IMR-90 (cell line): ENCODE data around the gene TRAF3IP3.

Experiments
- CTCF ChIP-seq: conservative IDR thresholded peaks from 2 replicates; pipeline ENCODE4 v1.5.1; 2012; ENCODE audit warnings: mild to moderate bottlenecking, low read depth, low read length, improper control_type of control experiment
- MAFK ChIP-seq: IDR thresholded peaks from 2 replicates; pipeline ENCODE4 v1.6.1; 2012; ENCODE audit warnings: low read depth, low read length, improper control_type of control experiment
- POLR2A ChIP-seq: IDR thresholded peaks from 2 replicates; pipeline ENCODE4 v1.6.1; 2012; ENCODE audit warnings: mild to moderate bottlenecking, low read depth, low read length
- RAD21 ChIP-seq: IDR thresholded peaks from 2 replicates; pipeline ENCODE4 v1.6.1; 2012; ENCODE audit warnings: low read length, improper control_type of control experiment
- RFX5 ChIP-seq: IDR thresholded peaks from 2 replicates; pipeline ENCODE4 v1.8.0; 2012; ENCODE audit warnings: low read depth, mild to moderate bottlenecking, low read length, moderate library complexity
- SMC3 ChIP-seq: fragments of 150-350 bp; IDR thresholded peaks from 2 replicates; pipeline ENCODE4 v1.6.1; 2016; ENCODE audit warnings: low read depth, mild to moderate bottlenecking, antibody characterized with exemption, low read length, moderate library complexity

GRCh38 chr1:209772126-209772525, 16.3 kb downstream of the TRAF3IP3 start:
- no peak for TF ChIP-seq CTCF
- no peak for TF ChIP-seq SMC3
- TF ChIP-seq POLR2A, result no peak
- TF ChIP-seq MAFK, result no peak
- no peak for TF ChIP-seq RFX5
- no peak for TF ChIP-seq RAD21
